HG02870 (cell line): ENCODE measurements around the gene TMED6.
A peak's percentile ranks its signal among the peaks of the same experiment; 100 is the strongest.

Experiments used
- ATAC-seq: cut with Tn5 transposase; IDR thresholded peaks from one replicate; pipeline ENCODE4 v1.9.1; 2021; ENCODE audit warnings: mild to moderate bottlenecking, moderate library complexity; ENCODE audit not compliant: unreplicated experiment

Gene TMED6

DNA sequence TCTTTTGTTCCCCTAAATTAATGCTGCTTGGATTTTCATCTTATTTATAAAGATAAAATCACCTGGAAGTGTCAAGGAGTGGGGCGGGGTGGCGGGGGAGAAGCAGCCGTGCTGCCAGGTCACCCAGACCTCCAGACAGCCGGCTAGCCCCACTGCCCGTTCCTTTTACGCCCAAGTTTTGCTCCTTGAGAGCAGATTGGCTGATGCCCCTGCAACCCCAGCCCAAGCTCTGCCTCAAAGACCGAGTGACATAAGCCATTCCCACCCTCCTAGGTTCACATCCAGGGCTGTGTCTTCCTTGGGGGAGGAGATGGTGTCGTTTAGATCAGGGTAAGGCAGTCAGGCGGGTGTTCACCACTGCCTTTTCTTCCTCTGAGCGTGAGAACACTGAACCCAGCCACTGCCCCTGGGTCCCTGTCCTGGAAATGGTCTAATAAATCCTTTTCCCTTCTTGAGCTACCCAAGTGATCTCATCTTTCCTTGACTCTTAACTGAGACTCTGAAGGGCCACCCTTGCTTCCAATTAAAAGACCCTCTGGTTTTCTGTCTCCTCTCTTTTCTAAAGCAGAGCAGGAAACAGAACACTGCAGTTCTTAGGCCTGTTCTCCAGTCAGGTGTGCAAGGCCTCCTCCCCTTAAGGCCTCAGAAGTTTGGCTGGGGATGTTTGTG, 26.9 kb downstream of the TMED6 start:
- ATAC-seq: no peak

GRCh38 chr16:69324013-69324531, 27.5 kb downstream of the TMED6 start:
- ATAC-seq: no peak

DNA sequence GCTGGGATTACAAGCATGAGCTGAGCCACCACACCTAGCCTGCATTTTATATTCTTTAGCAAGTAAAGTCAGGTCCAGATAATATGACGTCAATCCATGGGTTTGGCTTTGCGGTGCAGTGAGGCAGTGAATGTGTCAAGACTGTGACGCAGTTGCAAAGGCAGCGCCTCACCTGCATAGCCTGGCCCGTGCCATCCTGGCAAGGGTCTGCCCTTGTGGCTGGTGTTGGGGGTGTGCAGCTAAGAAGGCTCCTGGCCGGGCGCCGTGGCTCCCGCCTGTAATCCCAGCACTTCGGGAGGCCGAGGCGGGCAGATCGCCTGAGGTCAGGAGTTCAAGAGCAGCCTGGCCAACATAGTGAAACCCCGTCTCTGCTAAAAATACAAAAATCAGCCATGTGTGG, 28.2 kb downstream of the TMED6 start:
- no peak for ATAC-seq

GRCh38 chr16:69322343-69322742, 29.2 kb downstream of the TMED6 start:
- no peak for ATAC-seq

DNA sequence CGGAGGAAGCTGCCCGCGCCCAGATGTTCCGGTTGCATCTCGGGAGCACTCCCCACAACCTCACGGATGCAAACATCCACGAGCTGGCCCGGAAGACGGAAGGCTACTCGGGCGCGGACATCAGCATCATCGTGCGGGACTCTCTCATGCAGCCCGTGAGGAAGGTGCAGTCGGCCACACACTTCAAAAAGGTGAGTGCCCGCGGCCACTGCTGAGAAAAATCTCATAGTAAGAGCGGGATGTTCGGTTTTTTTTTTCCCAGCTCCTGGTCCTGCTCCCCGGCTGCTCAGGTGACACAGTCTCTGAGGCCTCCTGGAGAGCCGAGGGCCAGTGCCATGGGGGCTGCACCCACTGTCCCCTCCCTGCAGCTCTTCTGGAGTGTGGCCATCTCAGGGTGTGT, 30.5 kb downstream of the TMED6 start:
- no peak for ATAC-seq

DNA sequence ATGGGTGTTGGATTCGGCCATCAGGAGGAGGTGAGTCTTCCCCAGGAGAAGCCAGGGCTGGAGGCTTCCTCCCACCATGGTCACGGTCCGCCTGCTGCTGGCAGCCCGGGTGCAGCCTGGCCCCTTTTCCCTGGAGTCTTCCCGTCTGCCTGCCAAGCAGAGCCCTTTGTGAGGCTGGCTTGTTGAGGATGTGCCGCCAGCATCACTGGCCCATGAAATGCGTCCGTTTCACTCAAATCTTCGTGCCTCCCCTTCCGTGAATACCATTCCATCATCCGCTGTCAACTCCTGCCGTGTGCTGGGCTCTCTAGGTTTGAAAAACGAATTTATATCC, 30.9 kb downstream of the TMED6 start:
- no peak for ATAC-seq

DNA sequence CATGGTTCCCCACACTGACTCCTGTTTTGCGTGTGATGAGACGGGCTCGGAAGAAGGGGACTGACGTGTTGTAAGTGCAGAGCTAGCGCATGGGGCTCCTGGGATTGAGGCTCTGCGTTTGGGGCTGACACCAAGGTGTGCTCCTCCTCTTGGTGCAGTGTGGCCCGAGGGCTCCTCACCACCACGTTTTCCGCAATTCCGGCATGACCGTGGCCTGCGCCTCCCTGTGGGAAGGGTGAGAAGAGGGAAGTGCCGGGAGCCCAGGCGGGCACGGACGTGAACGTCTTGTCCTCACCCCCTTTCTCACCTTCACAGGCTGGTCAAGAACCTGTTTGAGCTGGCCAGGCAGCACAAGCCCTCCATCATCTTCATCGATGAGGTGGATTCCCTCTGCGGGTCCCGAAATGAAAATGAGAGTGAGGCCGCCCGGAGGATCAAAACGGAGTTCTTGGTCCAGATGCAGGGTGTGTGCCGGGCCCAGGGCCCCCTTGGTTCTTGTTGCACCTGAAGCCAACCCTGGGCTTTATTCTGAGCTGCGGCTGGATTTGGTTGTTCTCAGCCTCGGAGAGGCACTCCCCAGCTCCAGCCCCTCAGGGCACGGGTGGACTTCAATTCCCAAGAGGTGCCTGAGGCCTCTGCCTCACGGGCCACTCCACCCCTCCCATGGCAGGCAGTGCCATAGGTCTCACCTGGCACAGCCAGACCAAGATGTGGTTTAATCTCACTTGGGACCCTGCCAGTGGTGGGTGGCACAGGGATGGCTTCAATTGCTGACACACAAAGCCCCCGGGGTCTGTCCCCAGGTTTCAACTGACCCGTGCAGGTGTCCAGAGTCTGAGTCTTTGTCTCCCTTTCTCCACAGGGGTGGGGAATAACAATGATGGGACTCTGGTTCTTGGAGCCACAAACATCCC, 31.5 kb downstream of the TMED6 start:
- no peak for ATAC-seq

DNA sequence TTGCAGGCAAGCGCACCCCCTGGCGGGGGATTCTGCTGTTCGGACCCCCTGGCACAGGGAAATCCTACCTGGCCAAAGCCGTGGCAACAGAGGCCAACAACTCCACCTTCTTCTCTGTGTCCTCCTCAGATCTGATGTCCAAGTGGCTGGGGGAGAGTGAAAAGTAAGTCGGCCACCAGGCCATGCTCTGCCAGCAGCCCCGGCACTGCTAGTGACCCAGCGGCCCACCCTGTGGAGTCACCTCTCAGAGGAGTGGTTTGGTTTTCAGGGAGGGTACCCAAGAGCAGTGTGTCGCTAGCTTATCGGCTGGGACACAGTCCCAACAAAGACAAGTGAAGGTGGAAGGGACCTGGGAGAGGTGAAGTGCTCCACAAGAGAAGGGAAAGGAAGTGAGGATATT, 32.2 kb downstream of the TMED6 start:
- no peak for ATAC-seq

GRCh38 chr16:69318911-69319289, 32.7 kb downstream of the TMED6 start:
- ATAC-seq: no peak

DNA sequence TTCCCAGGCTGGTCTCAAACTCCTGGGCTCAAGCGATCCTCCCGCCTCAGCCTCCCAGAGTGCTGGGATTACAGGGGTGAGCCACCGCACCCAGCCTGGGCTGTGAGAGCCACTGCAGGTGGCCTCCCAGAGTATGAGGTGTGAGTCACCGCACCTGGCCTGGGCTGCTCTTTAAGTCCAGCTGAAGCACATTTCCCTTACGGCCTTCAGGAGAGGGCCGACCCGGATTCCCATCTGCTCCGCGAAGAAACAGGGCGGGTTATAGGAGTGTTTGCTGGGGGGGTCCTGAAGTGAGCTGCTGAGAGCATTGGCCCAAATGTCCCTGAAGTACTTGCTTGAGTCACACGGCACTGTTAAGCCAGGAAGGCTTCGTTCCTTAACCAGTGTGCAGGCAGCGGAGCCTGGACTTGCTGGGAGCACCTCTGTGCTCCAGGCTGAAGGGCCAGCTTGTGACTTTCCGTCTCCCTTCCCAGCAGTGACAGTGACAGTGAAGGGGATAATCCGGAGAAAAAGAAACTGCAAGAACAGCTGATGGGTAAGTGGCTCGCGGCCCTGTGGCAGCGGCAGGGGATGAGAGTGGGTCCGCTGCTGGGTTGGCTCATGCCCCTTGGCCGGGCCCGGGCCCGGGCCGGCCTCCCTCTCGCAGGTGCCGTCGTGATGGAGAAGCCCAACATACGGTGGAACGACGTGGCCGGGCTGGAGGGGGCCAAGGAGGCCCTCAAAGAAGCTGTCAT, 33.2 kb downstream of the TMED6 start:
- ATAC-seq: no peak

DNA sequence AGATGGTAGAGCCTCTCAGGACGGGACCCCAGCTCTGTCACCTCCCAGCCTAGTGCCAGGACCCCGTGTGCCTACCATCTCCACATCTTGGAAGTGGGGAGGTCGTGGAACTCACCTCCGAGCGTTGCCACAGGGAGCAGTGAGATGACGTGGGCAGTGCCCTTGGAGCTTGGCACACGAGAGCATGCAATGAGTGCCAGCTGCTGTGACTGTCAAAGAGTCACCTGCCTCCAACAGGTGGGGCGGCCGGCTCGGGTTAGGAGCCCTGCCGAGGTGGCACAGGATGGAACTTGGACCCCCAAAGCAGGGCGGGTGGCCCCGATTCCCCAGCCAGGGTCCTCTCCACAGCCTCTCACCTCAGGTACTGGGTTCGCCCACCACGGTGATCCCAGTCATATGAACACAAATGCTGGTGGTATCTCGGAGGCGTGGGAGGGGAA, 35.0 kb downstream of the TMED6 start:
- no peak for ATAC-seq

GRCh38 chr16:69315486-69316311, 35.9 kb downstream of the TMED6 start:
- ATAC-seq: no peak

DNA sequence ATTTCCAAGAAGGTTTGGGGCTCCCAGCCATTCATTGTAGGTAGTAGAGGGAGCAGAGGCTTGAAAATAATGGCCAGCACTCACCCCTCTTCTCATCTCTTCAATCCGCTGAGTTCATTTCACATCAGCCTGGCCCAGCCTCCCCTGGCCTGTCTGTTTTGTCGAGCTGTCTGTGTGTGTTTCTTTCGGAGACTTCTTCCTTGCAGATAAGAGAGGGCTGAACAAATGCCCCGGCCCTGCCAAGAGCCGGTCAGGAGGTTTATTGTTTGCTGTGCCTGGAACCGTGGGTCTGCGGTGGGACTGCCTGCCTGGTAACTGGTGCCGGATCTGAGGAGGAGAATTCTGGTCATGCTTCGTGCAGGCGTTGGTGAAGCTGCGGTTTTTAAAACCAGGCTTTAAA, 37.1 kb downstream of the TMED6 start:
- ATAC-seq: no peak

DNA sequence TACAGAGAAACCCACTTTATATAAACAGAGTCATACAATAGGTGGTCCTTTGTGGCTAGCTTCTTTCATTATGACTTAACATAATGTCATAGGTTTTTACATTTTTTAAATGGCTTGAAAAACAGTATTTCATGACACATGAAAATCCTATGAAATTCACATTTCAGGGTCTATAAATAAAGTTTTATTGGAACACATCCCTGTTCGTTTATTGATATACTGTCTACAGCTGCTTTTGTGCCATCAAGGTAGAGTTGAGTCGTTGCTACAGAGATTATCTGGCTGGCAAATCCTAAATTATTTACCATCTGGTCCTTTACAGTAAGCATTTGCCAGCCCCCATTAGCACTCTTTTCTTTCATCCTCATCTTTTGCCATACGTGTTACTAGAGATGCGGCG, 38.1 kb downstream of the TMED6 start:
- ATAC-seq: no peak

DNA sequence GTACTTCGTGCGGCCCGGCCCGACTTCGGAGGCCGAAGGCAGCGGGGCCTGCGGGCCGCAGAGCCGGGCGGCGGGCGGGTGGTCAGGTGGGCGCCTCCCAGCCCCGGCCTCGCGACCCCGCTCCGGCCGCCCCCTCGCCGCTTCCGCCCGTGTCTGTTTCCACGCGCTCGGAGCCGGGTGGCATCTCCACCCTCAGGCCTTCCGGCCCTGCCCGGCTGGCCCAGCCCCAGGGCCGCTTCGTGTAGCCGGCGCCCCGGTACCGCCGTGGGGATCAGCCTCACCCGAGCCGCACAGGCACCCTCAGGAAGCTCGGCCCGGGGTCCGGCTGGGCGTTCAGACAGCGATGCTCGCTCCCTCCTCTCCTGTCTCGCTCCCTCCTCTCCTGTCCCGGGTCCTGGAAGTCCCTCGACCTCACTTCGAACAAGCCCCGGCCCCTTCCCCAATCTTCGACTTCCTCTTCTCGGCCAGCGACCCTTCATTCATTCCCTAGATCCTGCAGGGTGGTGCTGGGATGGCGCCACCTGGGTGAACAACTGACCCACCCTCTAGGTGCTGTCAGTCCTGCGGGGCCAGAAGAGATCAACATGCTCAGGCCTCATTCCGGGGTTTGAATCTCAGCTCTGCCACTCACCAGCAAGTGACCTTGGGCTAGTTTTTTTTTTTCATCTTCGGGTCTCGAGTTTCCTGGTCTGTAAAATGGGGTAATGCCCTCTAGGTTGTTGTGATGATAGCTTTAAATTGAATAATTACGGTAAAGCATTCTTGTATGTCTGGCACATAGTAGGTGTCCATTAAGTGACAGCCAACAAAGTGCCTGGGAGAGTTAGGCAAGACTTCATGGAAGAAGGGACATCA, 39.8 kb downstream of the TMED6 start:
- peak; percentile 46 for ATAC-seq

DNA sequence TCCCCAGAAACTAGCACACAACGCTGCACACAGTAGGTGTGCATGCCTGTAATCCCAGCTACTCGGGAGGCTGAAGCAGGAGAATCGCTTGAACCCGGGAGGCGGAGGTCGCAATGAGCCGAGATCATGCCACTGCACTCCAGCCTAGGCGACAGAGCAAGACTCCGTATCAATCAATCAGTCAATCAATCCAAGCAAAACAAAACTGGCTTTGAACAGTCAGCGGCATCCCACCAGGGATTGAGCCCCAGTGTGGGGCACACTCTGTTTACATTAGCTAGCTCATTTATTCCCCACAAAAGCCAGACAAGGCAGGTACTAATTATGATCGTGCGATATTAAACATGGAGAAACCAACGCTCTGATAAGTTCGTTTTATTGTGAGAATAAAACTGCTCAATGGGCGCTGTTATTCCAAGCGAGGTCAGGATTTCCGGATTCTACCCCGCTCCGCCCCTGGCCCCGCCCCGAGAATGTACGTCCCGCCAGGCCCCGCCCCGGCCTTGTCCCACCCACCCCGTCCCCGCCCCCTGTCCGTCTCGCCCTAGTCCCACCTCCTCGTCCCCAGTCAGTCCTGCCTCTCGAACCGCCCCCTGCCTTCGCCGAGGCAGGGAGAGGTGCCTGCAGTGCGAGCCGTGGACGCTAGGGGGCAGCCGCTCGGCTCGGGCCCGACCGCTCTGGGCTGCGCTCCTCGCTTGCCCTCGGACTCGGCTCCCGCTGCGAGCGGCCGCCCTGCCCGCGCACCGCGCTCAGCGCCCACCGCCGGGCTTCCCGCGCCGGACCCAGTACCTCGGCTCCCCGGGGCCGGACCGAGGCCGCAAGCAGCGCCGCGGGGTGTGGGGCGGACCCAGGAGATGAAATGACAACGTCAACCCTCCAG, 40.7 kb downstream of the TMED6 start, which contains the start of gene VPS4A:
Gene VPS4A, plus strand, starts transcription at position 698 of the 880 bp plus-strand sequence. Its CDS starts 162 bp downstream, at position 860.
- peak; percentile 88 for ATAC-seq

- ATAC-seq: no peak
These were observed 42.3 kb downstream of the TMED6 start for GRCh38 chr16:69309316-69309715.

DNA sequence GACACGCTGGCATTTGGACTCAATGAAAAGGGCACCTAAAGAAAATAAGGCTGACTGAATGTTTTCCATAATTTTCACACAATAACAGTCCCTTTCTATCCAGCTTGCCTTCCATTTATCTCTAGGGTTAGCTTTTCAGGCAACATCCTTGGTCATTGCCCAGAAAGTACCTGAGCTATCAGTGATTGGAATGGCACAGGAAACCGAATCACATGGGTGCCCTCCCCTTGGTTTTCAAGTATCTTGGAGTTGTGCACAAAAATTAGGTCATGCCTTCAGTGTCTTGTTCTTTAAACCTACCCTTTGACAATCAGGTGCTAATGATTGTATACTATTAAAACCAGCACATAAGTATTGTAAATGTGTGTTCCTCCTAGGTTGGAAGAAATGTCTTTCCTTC, 43.7 kb downstream of the TMED6 start:
- ATAC-seq: no peak

DNA sequence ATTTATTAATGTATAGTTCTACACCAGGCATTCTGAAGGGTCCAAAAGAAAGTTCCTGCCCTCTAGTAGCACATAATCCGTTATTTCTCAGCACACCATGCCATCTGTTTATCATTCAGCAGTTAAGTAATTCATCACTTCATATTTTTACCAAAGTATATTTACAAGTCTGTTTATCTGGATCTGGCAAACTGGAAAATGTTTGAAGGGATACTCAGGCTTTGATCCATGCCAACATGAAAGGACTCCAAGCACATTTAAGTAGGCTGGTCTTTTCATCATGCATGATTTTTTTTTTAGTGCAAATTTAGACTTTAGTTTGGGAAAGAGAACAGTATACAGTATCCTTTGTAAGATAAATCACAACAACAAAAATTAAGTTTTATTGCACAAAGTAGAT, 44.5 kb downstream of the TMED6 start:
- ATAC-seq: no peak
